Sciatic nerve (tissue), 2 donors: ENCODE data around the gene MAP3K20. TPM values are rescaled to one million over a fixed set of nuclear protein-coding genes. Genes with fewer than 3 reads are reported as not detected.
A peak's percentile ranks its signal among the peaks of the same experiment; 100 is the strongest.

ENCODE experiments used
- ATAC-seq: fragments of 200-7000 bp; cut with Tn5 transposase; one replicate; pipeline ENCODE4 v1.9.1; 2020; ENCODE audit warnings: mild to moderate bottlenecking, moderate library complexity
- DNase-seq: peaks from one replicate; pipeline ENCODE4 v3.0.0-alpha.2; 2020; ENCODE audit warnings: low spot score
- intact Hi-C: fragments of 100-400 bp; cut with DNase I; formaldehyde crosslinking; loops from one replicate; pipeline ENCODE4 v1.14.2; 2022
- total RNA-seq: library from RNA; stranded (reverse); fragmentation: NEBNext Ultra II Directional; extraction: Animal tissue kit (Norgen Biotek cat#: 25700); gene quantifications from one replicate; pipeline ENCODE4 v1.2.1, GENCODE V29; 2021
- donor health status: DM: no; HTN: no; CAD: no.
- donor health status: DM: no; HTN: no; CAD: no.

MAP3K20 gene
- total RNA-seq, 1 donor from 2014 or later = 36.2 TPM

GRCh38 chr2:173214213-173214612, 138.6 kb downstream of the MAP3K20 start:
- ATAC-seq (no peak), DNase-seq (no peak)
- intact Hi-C loops = loop anchor here (5.0 kb wide), 1 partner anchor 187 kb away; no protein-coding TSS in a partner anchor

DNA sequence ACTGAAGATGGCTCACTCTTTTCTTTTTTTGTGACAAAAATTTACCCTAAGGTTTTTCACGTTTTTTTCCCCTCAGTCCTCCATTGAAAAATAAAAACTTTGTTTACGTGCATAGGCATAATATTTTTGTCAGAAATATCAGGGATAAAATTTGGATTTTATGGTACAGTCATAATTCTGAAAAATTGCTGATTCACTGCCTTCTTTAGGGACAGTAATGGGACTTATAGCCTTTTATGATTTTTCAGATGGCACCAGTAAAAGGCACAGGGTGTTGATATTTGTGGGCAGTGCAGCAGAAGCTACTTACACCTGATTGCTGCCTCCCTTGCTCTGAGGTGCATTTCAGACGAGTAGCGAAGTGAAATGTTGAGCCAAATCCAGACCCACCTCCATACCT, 139.7 kb downstream of the MAP3K20 start:
- ATAC-seq (no peak), DNase-seq (no peak)
- intact Hi-C loops = no loop called here

DNA sequence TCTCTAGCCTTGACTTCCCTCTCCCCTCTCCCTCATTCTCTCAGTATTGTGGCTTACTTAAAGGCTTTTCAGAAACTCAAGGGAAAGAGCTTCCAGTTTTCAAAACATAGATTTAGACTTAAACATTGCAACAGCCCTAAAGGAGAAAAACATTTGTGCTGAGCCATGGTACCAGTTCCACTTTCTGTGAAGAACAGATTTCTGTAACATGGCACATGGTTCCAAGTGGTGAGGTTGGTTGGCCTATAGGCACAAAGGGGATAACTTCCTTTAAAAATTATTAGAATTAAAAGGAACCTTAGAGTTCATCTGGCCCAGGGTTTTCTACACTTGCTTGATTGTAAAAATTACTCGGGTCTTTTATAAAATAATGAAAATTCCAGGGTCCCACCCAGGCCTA, 140.4 kb downstream of the MAP3K20 start:
- intact Hi-C loops = no loop called here
- ATAC-seq (no peak), DNase-seq (no peak)

- ATAC-seq = no peak
- intact Hi-C loops = no loop called here
- DNase-seq = no peak
Measured at GRCh38 chr2:173216668-173217067, 141.0 kb downstream of the MAP3K20 start.

DNA sequence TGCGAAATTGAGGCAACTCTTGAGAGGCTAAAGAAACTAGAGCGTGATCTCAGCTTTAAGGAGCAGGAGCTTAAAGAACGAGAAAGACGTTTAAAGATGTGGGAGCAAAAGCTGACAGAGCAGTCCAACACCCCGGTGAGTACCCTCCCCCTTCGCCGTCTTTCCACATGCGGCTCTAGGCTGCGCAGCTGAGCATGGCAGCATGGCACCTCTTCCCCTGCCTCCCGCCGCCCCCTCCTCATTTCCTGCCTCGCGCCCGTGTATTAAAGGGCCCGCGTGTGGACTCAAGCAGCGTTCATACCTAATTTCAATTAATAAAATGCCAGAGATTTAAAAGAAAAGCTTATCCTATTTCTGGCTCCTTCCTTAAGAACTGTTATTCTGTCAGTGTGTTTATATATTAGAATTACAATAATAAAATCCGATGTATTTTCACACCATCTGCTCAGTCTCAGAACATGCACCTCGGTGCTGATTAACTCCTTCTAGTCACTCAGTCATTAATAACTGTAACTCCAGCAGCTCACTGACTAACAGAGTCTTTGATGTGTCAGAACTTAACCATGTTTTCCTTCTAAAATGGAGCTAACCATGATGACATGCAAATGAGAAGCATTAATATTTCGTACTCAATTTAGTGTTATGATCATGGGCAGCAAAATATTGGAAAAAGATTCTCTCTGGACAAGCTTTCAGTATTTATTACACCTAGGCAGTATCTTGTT, 141.6 kb downstream of the MAP3K20 start:
- DNase-seq (no peak), ATAC-seq (no peak)
- intact Hi-C loops = no loop called here

DNA sequence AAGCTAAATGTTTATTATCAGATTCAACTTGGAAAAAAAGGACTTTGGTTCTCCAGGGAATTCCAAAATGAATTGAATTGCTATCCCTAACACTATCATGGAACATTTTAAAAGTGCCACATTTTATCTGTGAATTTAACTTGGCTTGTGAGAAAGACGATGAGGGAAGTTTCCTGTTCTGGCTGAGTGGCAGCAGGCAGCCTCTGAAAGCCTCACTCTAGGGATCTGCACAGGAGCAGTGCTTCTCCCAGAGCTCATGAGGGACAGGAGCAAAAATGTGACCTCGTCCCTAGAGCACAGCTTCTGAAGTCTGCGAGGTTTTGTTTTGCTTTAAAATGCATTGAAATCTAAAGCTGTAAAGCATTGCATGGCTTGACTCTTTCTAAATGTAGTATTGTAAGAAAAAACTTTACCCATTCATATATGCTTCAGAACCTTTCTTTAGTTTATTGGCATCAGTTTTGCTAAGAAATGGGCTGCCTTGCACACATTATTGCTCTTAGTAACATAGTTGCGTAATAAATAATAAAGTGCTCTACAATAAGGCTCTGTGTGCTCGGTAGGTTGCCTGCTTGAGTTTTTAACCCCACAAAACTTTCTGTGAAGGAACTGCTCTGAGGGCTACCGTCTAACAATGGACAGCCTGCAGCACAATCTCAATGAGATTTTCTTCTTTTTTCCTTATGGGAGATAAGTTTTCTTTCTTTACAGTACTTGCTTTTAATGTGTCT, 142.8 kb downstream of the MAP3K20 start:
- intact Hi-C loops = no loop called here
- peak; percentile 78 for ATAC-seq

GRCh38 chr2:173221132-173221695, 145.6 kb downstream of the MAP3K20 start:
- ATAC-seq (peak; percentile 85), DNase-seq (no peak)
- intact Hi-C loops = no loop called here

More for the DNA sequence above, 142.8 kb downstream of the MAP3K20 start:
- DNase-seq = no peak

DNA sequence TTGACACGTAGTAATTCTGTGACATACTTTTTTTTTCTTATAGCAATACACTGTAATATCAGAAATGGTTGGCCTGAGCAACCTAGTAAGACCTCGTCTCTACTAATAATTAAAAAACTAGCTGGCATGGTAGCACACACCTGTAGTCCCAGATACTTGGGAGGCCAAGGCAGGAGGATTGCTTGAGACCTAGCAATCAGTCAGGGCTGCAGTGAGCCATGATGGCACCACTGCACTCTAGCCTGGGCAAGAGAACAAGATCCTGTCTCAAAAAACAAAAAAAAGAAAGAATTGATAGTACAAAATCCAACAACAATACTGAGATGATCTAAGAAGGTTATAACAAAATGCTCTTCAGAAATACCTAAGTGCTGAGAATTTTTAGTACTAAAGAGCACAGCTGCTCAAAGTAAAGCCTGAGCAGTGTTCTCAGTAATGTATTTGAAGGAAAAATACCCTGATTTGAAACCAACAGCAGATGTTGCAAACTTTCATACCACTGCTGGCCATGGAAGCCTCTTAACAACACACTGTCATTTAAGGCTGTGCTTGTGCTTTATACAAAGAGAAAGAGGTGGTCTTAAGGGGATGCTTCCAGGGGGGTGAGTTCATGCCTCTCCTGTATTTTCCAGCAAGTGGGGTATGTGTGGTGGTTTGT, 146.4 kb downstream of the MAP3K20 start:
- intact Hi-C loops = no loop called here
- DNase-seq = no peak
- no peak for ATAC-seq

DNA sequence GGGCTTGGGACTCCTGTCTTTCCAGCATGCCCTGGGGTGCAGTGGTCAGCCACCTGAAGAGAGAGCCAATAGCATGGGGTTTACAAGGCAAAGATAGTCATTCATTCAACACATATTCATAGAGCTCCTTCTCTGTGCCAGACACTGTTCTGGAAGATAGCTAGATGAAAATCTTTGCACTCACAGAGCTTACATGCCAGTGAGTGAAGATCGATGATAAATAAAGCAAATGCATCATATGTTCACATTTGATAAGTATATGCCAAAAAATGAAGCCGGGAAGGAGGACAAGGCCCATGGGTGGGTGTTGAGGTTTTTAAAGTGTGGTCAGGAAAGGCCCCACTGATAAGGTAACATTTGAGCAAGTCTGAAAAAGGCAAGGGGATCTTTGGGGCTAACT, 148.2 kb downstream of the MAP3K20 start:
- DNase-seq (no peak), ATAC-seq (no peak)
- intact Hi-C loops = no loop called here

GRCh38 chr2:173226899-173227698, 151.5 kb downstream of the MAP3K20 start:
- no peak for DNase-seq
- ATAC-seq = no peak
- intact Hi-C loops = no loop called here

DNA sequence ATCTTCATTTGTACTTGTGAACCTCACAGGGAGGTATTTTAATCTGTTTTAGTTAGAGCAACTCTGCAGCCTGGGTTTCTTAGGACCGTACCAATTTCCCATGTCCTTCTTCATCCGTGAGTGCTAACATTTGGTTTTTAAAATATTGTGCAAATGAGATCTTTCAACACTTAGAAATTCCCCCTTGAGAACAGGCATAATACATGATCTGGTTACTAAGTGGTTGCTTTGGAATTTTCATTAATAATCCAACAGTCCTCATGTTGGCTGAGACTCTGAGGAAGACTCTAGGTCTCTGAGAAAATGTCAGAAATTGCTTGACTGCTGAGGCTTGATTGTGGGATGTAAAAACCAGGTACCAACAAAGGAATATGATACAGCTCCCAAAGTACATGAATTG, 153.4 kb downstream of the MAP3K20 start:
- intact Hi-C loops = no loop called here
- no peak for ATAC-seq
- DNase-seq = no peak

DNA sequence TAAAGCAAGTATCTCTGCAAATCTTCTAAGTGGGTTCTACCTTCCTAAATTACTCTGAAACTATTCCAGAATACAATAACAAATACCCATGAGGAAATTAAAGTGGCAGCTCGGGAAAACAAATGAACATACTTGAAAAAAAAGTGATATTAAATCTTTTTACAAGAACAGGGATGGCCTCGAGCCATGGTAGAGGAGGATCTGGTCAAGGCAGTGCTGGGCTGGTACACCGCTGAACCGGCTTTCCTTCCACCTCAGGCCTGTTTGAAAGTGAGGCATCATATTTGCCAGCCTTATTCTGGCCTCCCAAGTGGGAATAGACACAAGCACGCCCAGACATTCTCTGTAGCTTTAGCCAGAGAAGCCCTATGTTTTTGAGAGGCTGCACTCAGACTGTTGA, 154.5 kb downstream of the MAP3K20 start:
- DNase-seq = no peak
- ATAC-seq = no peak
- intact Hi-C loops = no loop called here

DNA sequence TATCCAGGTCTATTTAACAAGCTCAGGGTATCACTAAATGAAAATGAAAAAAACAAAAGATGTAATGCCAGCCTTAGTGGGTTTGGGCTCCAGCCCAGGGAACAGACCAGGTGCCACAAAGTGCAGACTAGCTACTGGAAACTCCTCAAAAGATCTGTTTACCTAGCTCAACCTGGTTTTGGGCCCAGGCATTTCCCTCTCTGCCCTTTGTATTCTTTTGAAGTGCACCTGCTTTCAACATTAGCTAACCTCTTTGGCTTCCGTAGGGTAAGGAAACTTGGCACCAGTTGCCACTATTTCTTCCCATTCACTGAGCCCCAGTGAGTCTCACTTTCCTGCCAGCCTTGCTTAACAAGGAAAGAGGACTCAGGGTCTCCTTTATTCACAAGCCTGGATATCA, 155.4 kb downstream of the MAP3K20 start:
- intact Hi-C loops = no loop called here
- DNase-seq (no peak), ATAC-seq (no peak)

DNA sequence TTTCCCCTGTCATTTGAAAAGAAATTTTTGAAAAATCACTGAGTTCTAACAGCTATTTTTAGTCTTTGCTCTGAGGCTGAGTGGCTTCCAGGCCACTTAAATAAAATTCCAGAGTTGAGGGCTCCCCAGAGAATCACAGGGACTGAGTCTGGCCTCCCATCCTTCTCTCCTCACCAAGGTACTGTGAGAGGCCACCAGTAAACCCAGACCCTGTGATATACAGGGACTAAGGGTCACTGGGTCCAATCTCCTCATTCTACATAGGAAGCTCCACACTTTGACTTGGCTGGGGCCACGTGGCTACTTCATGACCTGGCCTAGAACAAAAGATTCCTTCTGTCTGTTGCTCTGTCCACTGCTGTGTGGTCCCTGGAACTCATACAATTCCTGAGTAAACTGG, 155.8 kb downstream of the MAP3K20 start:
- intact Hi-C loops = no loop called here
- DNase-seq = no peak
- ATAC-seq = no peak

- DNase-seq (no peak), ATAC-seq (no peak)
- intact Hi-C loops = no loop called here
Measured at GRCh38 chr2:173232956-173233744, 157.5 kb downstream of the MAP3K20 start.

GRCh38 chr2:173235947-173236803, 160.5 kb downstream of the MAP3K20 start:
- DNase-seq (no peak), ATAC-seq (no peak)
- intact Hi-C loops = no loop called here

DNA sequence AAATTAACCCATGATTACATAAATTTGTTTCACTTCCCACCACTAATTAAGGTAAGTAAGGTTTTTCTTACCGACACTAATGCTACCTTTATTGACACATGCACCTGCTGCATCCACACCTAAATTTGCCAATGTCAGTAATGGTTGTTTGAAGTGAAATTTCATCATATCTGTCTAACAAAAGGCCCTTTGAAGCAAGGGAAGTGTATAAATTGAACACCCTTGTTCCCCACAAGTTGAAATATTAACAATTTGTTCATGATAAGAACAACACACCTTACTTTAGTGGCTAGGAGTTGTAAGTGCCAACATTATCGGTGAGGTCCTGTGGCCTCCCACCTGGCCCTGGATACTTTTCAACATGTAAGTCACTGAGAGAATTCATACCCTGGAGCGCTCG, 162.7 kb downstream of the MAP3K20 start:
- intact Hi-C loops = no loop called here
- DNase-seq (no peak), ATAC-seq (no peak)
